Kidney (tissue), 14 donors: ENCODE measurements around the gene CCDC68. TPM values are rescaled to one million over a fixed set of nuclear protein-coding genes. Genes with fewer than 3 reads are reported as not detected.

ENCODE experiments used
- DNase-seq, 5 donors: peaks; one replicate each; pipeline ENCODE4 v3.0.0-alpha.2; 2013 to 2020
- FAIRE-seq: peaks from 2 replicates; lab custom pipeline; 2012; peaks lifted over from hg19 to GRCh38; lab: Jason Lieb, UNC
- H3K27ac ChIP-seq, 2 donors: one replicate each; pipeline ENCODE4 v1.7.0; 2013; ENCODE audit warnings: low read depth in 2 of 2, low read length in 2 of 2, inconsistent platforms in 1 of 2
- H3K27me3 ChIP-seq: one replicate; pipeline ENCODE4 v1.7.1; 2013; ENCODE audit warnings: low read length, inconsistent platforms; ENCODE audit not compliant: control insufficient read depth, insufficient read depth
- H3K36me3 ChIP-seq, 3 donors: one replicate each; pipeline versions ENCODE4 v1.7.0 to v1.7.1; 2013; ENCODE audit warnings: low read length in 3 of 3, control low read depth in 1 of 3, inconsistent platforms in 1 of 3; ENCODE audit not compliant: insufficient read depth in 3 of 3, control insufficient read depth in 2 of 3
- H3K4me1 ChIP-seq, 3 donors: one replicate each; pipeline versions ENCODE4 v1.7.0 to v1.7.1; 2013; ENCODE audit warnings: low read length in 3 of 3, inconsistent platforms in 1 of 3, low read depth in 1 of 3; ENCODE audit not compliant: control insufficient read depth in 2 of 3, insufficient read depth in 2 of 3
- H3K4me3 ChIP-seq, 3 donors: one replicate each; pipeline versions ENCODE4 v1.7.0 to v1.8.1; 2013; ENCODE audit warnings: low read length in 3 of 3, control low read depth in 1 of 3, inconsistent platforms in 1 of 3
- H3K9ac ChIP-seq, 3 donors: one replicate each; pipeline versions ENCODE4 v1.7.0 to v1.7.1; 2013; ENCODE audit warnings: low read length in 3 of 3, control low read depth in 1 of 3, inconsistent platforms in 1 of 3
- H3K9me3 ChIP-seq, 3 donors: one replicate each; pipeline versions ENCODE4 v1.7.0 to v1.7.1; 2013; ENCODE audit warnings: low read length in 3 of 3, control low read depth in 1 of 3, inconsistent platforms in 1 of 3; ENCODE audit not compliant: control insufficient read depth in 2 of 3, insufficient read depth in 1 of 3
- CTCF ChIP-seq: IDR thresholded peaks from 3 replicates; pipeline ENCODE4 v1.5.1; 2012; ENCODE audit warnings: mild to moderate bottlenecking, moderate library complexity, borderline replicate concordance; ENCODE audit not compliant: insufficient read depth; ENCODE audit errors: extremely low read depth
- intact Hi-C: fragments of 100-400 bp; cut with DNase I; formaldehyde crosslinking; loops from one replicate; pipeline ENCODE4 v1.11.1; 2022
- polyA plus RNA-seq: library from polyadenylated mRNA; stranded (reverse); fragments of 350-450 nt; fragmentation: Illumina TruSeq; extraction: RNeasy Lipid Tissue Mini Kit (QIAGEN cat#74804); gene quantifications from one replicate; pipeline ENCODE4 v1.2.3, GENCODE V29; 2014; ENCODE audit warnings: low read depth, low replicate concordance; ENCODE audit not compliant: insufficient read depth
- total RNA-seq: library from RNA; stranded (reverse); fragmentation: NEBNext Ultra II Directional; extraction: Animal tissue kit (Norgen Biotek cat#: 25700); gene quantifications from one replicate; pipeline ENCODE4 v1.2.1, GENCODE V29; 2021
- donor health status: control.
- donor health status: control.
- donor health status: control.
- donor health status: control.
- donor health status: control.
- donor health status: DM: yes; HTN: yes; CAD: no.
- donor health status: Normal renal cell carcinoma (clear cell type).

The CCDC68 gene
- total and polyA plus RNA-seq, 2 donors from 2014 or later, result 2.6 to 6.1 TPM

- intact Hi-C loops, result no loop called here
- H3K4me3 ChIP-seq, result no peak overlapping the region
- H3K27me3 ChIP-seq, result no peaks in the 10 kb centered on the region
- no peak overlapping the region for H3K27ac ChIP-seq
- FAIRE-seq (no peak), DNase-seq (no peak)
- H3K9me3 ChIP-seq, result no peaks in the 10 kb centered on the region
- TF ChIP-seq CTCF, result no peak
- H3K4me1 ChIP-seq, result no peaks in the 10 kb centered on the region
- no peak overlapping the region for H3K9ac ChIP-seq
- no peaks in the 10 kb centered on the region for H3K36me3 ChIP-seq
Observed at GRCh38 chr18:54914816-54915215, 44.4 kb downstream of the CCDC68 start.

GRCh38 chr18:54911551-54911950 lies 47.7 kb downstream of the CCDC68 start:
- no peak overlapping the region for H3K4me3 ChIP-seq
- no peak overlapping the region for H3K27ac ChIP-seq
- no peak overlapping the region for H3K9ac ChIP-seq
- H3K27me3 ChIP-seq, result no peaks in the 10 kb centered on the region
- no peaks in the 10 kb centered on the region for H3K36me3 ChIP-seq
- no peak for TF ChIP-seq CTCF
- intact Hi-C loops, result no loop called here
- DNase-seq (no peak), FAIRE-seq (no peak)
- no peaks in the 10 kb centered on the region for H3K4me1 ChIP-seq
- no peaks in the 10 kb centered on the region for H3K9me3 ChIP-seq

- no peak overlapping the region for H3K27ac ChIP-seq
- FAIRE-seq (no peak), DNase-seq (no peak)
- intact Hi-C loops, result no loop called here
- H3K4me3 ChIP-seq, result no peak overlapping the region
- no peak overlapping the region for H3K9ac ChIP-seq
- H3K27me3 ChIP-seq, result no peaks in the 10 kb centered on the region
- no peaks in the 10 kb centered on the region for H3K4me1 ChIP-seq
- H3K36me3 ChIP-seq, result no peaks in the 10 kb centered on the region
- no peak for TF ChIP-seq CTCF
- H3K9me3 ChIP-seq, result no peaks in the 10 kb centered on the region
Observed at GRCh38 chr18:54910161-54910919, 48.9 kb downstream of the CCDC68 start.
